ENCODE results near the gene ANKRD31.

GRCh38 chr5:75018805-75019587, 217.7 kb downstream of the ANKRD31 start:
- TF ChIP-seq TOX (CRISPR knock-in tag; IDR thresholded peaks at IDR 0.05; ENCODE audit: borderline replicate concordance) (no peak), ISL1 (CRISPR knock-in tag; IDR thresholded peaks at IDR 0.05) (no peak), PATZ1 (CRISPR knock-in tag; IDR thresholded peaks at IDR 0.05; ENCODE audit: borderline replicate concordance) (no peak), OSR1 (CRISPR knock-in tag; IDR thresholded peaks at IDR 0.05) (no peak), CREB5 (CRISPR knock-in tag; IDR thresholded peaks at IDR 0.05; ENCODE audit: low read depth) (no peak), GLIS3 (CRISPR knock-in tag; IDR thresholded peaks at IDR 0.05) (no peak), BACH2 (CRISPR knock-in tag; IDR thresholded peaks at IDR 0.05; ENCODE audit: borderline replicate concordance) (no peak), ZFP30 (CRISPR knock-in tag; IDR thresholded peaks at IDR 0.05) (no peak), ZC3H10 (CRISPR knock-in tag; IDR thresholded peaks at IDR 0.05) (no peak), SNAI2 (CRISPR knock-in tag; IDR thresholded peaks at IDR 0.05) (no peak), ZNF8 (CRISPR knock-in tag; IDR thresholded peaks at IDR 0.05) (no peak)
